HepG2 (cell line): ENCODE results near the gene CPXM2. TPM values are rescaled to one million over a fixed set of nuclear protein-coding genes. Genes with fewer than 3 reads are reported as not detected.

Source experiments
- ATAC-seq: fragments of 200-7000 bp; cut with Tn5 transposase; 3 replicates; pipeline ENCODE4 v1.9.1; 2020; ENCODE audit warnings: mild to moderate bottlenecking, moderate library complexity
- BruUV-seq: library from RNA; stranded (reverse); fragments of 400-500 nt; replicated peaks from 2 replicates; lab custom pipeline; 2021; lab: Mats Ljungman, UMichigan
- CTCF ChIA-PET: fragments of 300-600 bp; formaldehyde crosslinking; extraction: SDS; loops from one replicate; lab custom pipeline; 2021; ENCODE audit warnings: low total read pairs, inconsistent platforms, low intra/inter-chr PET ratio; lab: Yijun Ruan, JAX
- POLR2A ChIA-PET: fragments of 350-600 bp; sonication (Branson Sonifier 250); formaldehyde crosslinking; loops from one replicate; lab custom pipeline; 2020; ENCODE audit warnings: antibody characterized with exemption, inconsistent platforms; lab: Yijun Ruan, JAX
- DNase-seq: peaks from one replicate; pipeline ENCODE4 v3.0.0-alpha.2; 2015; ENCODE audit warnings: low spot score
- FAIRE-seq: peaks from 3 replicates; lab custom pipeline; 2011; peaks lifted over from hg19 to GRCh38; lab: Jason Lieb, UNC
- H2AFZ ChIP-seq: one replicate; pipeline ENCODE4 v1.6.1; 2011; ENCODE audit warnings: low read length, inconsistent platforms
- H3K27ac ChIP-seq: fragments of 300-600 bp; 3 replicates; pipeline ENCODE4 v1.8.0; 2011; ENCODE audit warnings: mixed run types, mild to moderate bottlenecking, mixed read lengths, low read length, inconsistent platforms; ENCODE audit not compliant: insufficient read depth; ENCODE audit errors: extremely low read length
- H3K27me3 ChIP-seq, 2 experiments: fragments of 200-600 bp in 1 of 2; 2 replicates in 1 of 2; 3 replicates in 1 of 2; pipeline versions ENCODE4 v1.6.0 to v1.8.0; 2011; ENCODE audit warnings: low read length in 2 of 2, mild to moderate bottlenecking in 2 of 2, moderate library complexity in 2 of 2, inconsistent platforms in 1 of 2; ENCODE audit not compliant: insufficient read depth in 2 of 2, control insufficient read depth in 1 of 2
- H3K36me3 ChIP-seq, 2 experiments: fragments of 200-600 bp in 1 of 2; replicated peaks in 1 of 2; 2 replicates in 1 of 2; 3 replicates in 1 of 2; pipeline versions ENCODE4 v1.5.1 to v1.8.0; 2011; ENCODE audit warnings: low read length in 2 of 2, inconsistent platforms in 1 of 2; ENCODE audit not compliant: insufficient read depth in 2 of 2, control insufficient read depth in 1 of 2
- H3K4me1 ChIP-seq: 2 replicates; pipeline ENCODE4 v1.5.1; 2012; ENCODE audit warnings: low read length, inconsistent platforms; ENCODE audit not compliant: insufficient read depth
- H3K4me2 ChIP-seq: 2 replicates; pipeline ENCODE4 v1.6.0; 2011; ENCODE audit warnings: low read depth, low read length, inconsistent platforms
- H3K4me3 ChIP-seq, 3 experiments: fragments of 200-600 bp in 1 of 3; sonication (generic), shearing (Covaris generic) in 1 of 3; replicated peaks in 1 of 3; 2 replicates each; pipeline ENCODE4 v1.5.1; 2011 to 2016; ENCODE audit warnings: low read length in 3 of 3, inconsistent platforms in 2 of 3, low read depth in 2 of 3, mild to moderate bottlenecking in 2 of 3, control low read depth in 1 of 3, mixed read lengths in 1 of 3; ENCODE audit not compliant: insufficient read depth in 1 of 3
- H3K79me2 ChIP-seq: one replicate; pipeline ENCODE4 v1.6.1; 2011; ENCODE audit warnings: low read length, inconsistent platforms; ENCODE audit not compliant: insufficient read depth
- H3K9ac ChIP-seq: 2 replicates; pipeline ENCODE4 v1.6.0; 2011; ENCODE audit warnings: mild to moderate bottlenecking, low read depth, low read length, inconsistent platforms; ENCODE audit not compliant: insufficient read depth
- H3K9me3 ChIP-seq: 2 replicates; pipeline ENCODE4 v1.5.1; 2012; ENCODE audit warnings: mild to moderate bottlenecking, low read length
- H4K20me1 ChIP-seq: 2 replicates; pipeline ENCODE4 v1.6.0; 2011; ENCODE audit warnings: inconsistent platforms, mild to moderate bottlenecking, low read length, moderate library complexity; ENCODE audit not compliant: insufficient read depth
- ARID3A ChIP-seq: IDR thresholded peaks from 2 replicates; pipeline ENCODE4 v1.6.1; 2012; ENCODE audit warnings: low read depth, low read length, improper control_type of control experiment
- SOX13 ChIP-seq, 3 experiments: fragments of 450-650 bp in 1 of 3; sonication (generic) in 1 of 3; formaldehyde crosslinking in 1 of 3; IDR thresholded peaks in 2 of 3; conservative IDR thresholded peaks in 1 of 3; 2 replicates each; pipeline versions ENCODE4 v1.5.0 to v1.6.1; 2016 to 2020; ENCODE audit warnings: antibody characterized with exemption in 1 of 3, mild to moderate bottlenecking in 1 of 3, missing compliant biosample characterization in 1 of 3, missing genetic modification reagents in 1 of 3, moderate library complexity in 1 of 3
- TFE3 ChIP-seq: IDR thresholded peaks from 2 replicates; pipeline ENCODE4 v1.6.1; 2016
- ZNF556 ChIP-seq: sonication (generic); formaldehyde crosslinking; IDR thresholded peaks from 2 replicates; pipeline ENCODE4 v1.4.0; 2020; ENCODE audit warnings: mild to moderate bottlenecking, missing genetic modification reagents, borderline replicate concordance
- WGBS: methylation state at CpG from one replicate; pipeline ENCODE4 v1.1.6; 2017; ENCODE audit warnings: low lambda C conversion rate; 5-methylcytosine and 5-hydroxymethylcytosine counted together
- in situ Hi-C: cut with HindIII; loops from 2 replicates; pipeline ENCODE4 v1.10.0; 2017; ENCODE audit warnings: low pct_unique_long_range_greater_than_20kb; ENCODE audit not compliant: extremely low pct_ligation_motif_present
- intact Hi-C: fragments of 100-400 bp; cut with micrococcal nuclease; formaldehyde crosslinking; loops from one replicate; pipeline ENCODE4 v1.10.0; 2022; ENCODE audit not compliant: unreplicated experiment
- polyA plus RNA-seq, 8 experiments: library from polyadenylated mRNA; depleted of rRNA in 3 of 8; stranded (reverse) in 7 of 8; unstranded in 1 of 8; fragments of >200 nt; fragmentation: Illumina TruSeq in 4 of 8; extraction: Trizol in 4 of 8; gene quantifications; 2 replicates each; pipeline versions ENCODE4 v1.2.1 to v1.2.3, GENCODE V29; 2011 to 2016; ENCODE audit warnings: low read depth in 4 of 8, missing spikeins in 1 of 8, mixed read lengths in 1 of 8; ENCODE audit not compliant: insufficient read depth in 1 of 8
- total RNA-seq, 5 experiments: library from RNA; depleted of rRNA; stranded (reverse); fragments of >200 nt; fragmentation: Illumina TruSeq; extraction: Trizol; gene quantifications; 2 replicates each; pipeline ENCODE4 v1.2.3, GENCODE V29; 2016; ENCODE audit warnings: low read depth in 1 of 5

The CPXM2 gene
- total and polyA plus RNA-seq, 2 of the 13 experiments (the other 11 are each of a cell fraction or from before 2014, with no cell fraction given) = 0.03 TPM; not detected in 1

- TF ChIP-seq TFE3 = no peak
- TF ChIP-seq ARID3A = no peak
These were observed 1.4 kb downstream of the CPXM2 start (continued) for GRCh38 chr10:123890226-123890625.

DNA sequence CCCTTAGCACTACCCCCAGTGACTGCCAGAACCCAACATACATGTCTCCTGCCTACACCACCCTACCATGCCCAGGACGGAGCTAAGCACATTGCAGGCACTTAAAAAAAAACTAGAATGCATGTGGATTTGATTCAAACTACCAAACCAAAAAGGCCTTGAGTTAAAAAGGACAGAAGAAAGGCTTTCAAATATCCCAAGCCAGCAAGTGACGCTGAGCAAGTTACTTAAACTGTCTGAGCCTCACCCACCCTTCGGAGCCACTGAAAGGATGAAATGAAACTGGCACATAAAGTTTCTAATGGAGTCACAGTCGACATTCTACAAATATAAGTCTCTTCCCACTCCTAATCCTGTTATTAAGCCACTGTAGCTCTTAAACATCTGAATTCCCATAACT lies 1.8 kb downstream of the CPXM2 start:
- Histone ChIP-seq H3K9me3 (no peaks in the 10 kb centered on the region), H3K27me3 (peaks cover 0 to 13% of the 10 kb centered on the region in 2 experiments; a peak in 1 of 5 replicates), H3K9ac (no peak overlapping the region), H3K4me1 (no peaks in the 10 kb centered on the region), H3K4me2 (no peak overlapping the region)
- WGBS = 29% methylated on average over 4 of the region's 4 CpGs
- FAIRE-seq = no peak
- intact Hi-C loops = no loop called here
- BruUV-seq = no TSS peak
- TF ChIP-seq ZNF556 (no peak), SOX13 (IDR thresholded peaks at IDR 0.05) (no peak), SOX13 (CRISPR knock-in tag; conservative IDR thresholded peaks at IDR 0.05 in 1 of 2, IDR thresholded peaks at IDR 0.05 in 1 of 2) (no peak)
- TF ChIP-seq, all 625 proteins: peak for 0
- Histone ChIP-seq H2AFZ (no peak overlapping the region), H3K27ac (no peak overlapping the region), H4K20me1 (no peaks in the 10 kb centered on the region), H3K36me3 (no peaks in the 10 kb centered on the region), H3K4me3 (no peak overlapping the region), H3K79me2 (no peaks in the 10 kb centered on the region)
- ChIA-PET CTCF (no interaction called here), POLR2A (no interaction called here)
- no peak for DNase-seq
- ATAC-seq = no peak
- in situ Hi-C loops = no loop called here
